Measurements from ENCODE around the gene KAT2A. TPM values are rescaled to one million over a fixed set of nuclear protein-coding genes. Genes with fewer than 3 reads are reported as not detected.
A peak's percentile ranks its signal among the peaks of the same experiment; 100 is the strongest.

KAT2A gene
- total RNA-seq, 1 experiment from 2014 or later: 43.5 TPM

DNA sequence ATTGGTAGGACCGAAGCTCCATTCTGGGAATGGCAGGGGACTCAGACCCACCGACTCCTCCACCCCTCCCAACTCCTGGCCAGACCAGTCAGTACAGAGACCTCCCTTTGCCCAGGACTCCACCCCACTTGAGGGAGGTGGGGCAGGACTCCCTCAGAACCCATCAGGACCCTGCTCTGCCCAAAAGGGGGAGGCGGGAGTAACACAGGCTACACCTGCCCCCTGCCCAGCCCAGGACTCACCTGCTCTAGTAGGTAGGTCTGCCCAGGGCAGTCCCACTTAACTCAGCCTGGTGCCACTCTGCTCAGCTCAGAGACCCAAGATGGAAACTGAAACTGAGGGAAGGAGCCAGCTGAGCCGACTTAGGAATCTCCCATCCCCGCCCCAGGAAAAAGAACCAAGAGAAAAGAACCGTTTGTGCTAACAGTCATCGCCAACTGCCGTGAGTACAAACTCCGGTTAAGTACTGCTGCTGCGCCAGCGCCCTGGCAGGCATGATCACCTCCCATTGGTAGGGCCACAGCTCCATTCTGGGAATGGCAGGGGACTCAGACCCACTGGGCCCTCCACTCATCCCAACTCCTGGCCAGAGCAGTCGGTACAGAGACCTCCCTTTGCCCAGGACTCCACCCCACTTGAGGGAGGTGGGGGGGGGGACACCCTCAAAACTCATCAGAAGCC lies 9.2 kb downstream of the KAT2A start:
- no peaks in the 10 kb centered on the region for H3K23me2 ChIP-seq (ENCODE audit: insufficient read length, low read depth, low read length, poor library complexity, severe bottlenecking)
- H3K4me2 ChIP-seq (ENCODE audit: insufficient read depth, insufficient read length, low read length): no peak overlapping the region
- Mint-ChIP-seq H3K4me3 (no peak overlapping the region), H3K9me3 (no peaks in the 10 kb centered on the region), H3K27ac (peak overlapping the region in 2 of 3 experiments; percentile 49 to 83; a peak in 2 of 7 replicates), H3K27me3 (ENCODE audit: low read depth) (peaks cover 2% of the 10 kb centered on the region), H3K36me3 (ENCODE audit: insufficient read depth in 1 of 3, low read depth in 3 of 3) (peaks cover 9 to 30% (median 28%) of the 10 kb centered on the region in 3 experiments; a peak in 6 of 7 replicates), H3K4me1 (peaks cover 21 to 23% of the 10 kb centered on the region in 2 experiments)
- no peak overlapping the region for H3K4ac ChIP-seq (ENCODE audit: low read depth, low read length)
- H4K91ac ChIP-seq (ENCODE audit: insufficient read length, low read depth, low read length): no peak overlapping the region
- no peak overlapping the region for H2BK12ac ChIP-seq (ENCODE audit: insufficient read length, low read depth, low read length)
- H2BK120ac ChIP-seq (ENCODE audit: low read depth, low read length, poor library complexity, severe bottlenecking): no peak overlapping the region
- no peak overlapping the region for H2BK5ac ChIP-seq (ENCODE audit: insufficient read length, low read length)
- no peak overlapping the region for H3K56ac ChIP-seq (ENCODE audit: insufficient read length, low read depth, low read length)
- H3T11ph ChIP-seq (ENCODE audit: low read length): no peak overlapping the region
- H3K79me2 ChIP-seq (ENCODE audit: insufficient read depth, low read length): no peaks in the 10 kb centered on the region
- no peak overlapping the region for H3K14ac ChIP-seq (ENCODE audit: insufficient read depth, low read length)
- no peak overlapping the region for H2AFZ ChIP-seq (ENCODE audit: low read length)
- H2AK5ac ChIP-seq (ENCODE audit: insufficient read length, low read length): no peak overlapping the region
- peaks cover 4% of the 10 kb centered on the region; the same call in 1 of the 2 replicates for H3K4me1 ChIP-seq (ENCODE audit: insufficient read depth, low read length)
- H4K5ac ChIP-seq (ENCODE audit: insufficient read length, low read depth, low read length): no peak overlapping the region
- no peak overlapping the region for H4K8ac ChIP-seq (replicated peaks; ENCODE audit: insufficient read length, low read depth, low read length)
- no peak overlapping the region for H2BK20ac ChIP-seq (ENCODE audit: low read depth, low read length, poor library complexity, severe bottlenecking)
- DNase-seq: peak; percentile 76
- TF ChIP-seq, protein P1, sequence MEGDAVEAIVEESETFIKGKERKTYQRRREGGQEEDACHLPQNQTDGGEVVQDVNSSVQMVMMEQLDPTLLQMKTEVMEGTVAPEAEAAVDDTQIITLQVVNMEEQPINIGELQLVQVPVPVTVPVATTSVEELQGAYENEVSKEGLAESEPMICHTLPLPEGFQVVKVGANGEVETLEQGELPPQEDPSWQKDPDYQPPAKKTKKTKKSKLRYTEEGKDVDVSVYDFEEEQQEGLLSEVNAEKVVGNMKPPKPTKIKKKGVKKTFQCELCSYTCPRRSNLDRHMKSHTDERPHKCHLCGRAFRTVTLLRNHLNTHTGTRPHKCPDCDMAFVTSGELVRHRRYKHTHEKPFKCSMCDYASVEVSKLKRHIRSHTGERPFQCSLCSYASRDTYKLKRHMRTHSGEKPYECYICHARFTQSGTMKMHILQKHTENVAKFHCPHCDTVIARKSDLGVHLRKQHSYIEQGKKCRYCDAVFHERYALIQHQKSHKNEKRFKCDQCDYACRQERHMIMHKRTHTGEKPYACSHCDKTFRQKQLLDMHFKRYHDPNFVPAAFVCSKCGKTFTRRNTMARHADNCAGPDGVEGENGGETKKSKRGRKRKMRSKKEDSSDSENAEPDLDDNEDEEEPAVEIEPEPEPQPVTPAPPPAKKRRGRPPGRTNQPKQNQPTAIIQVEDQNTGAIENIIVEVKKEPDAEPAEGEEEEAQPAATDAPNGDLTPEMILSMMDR (conservative IDR thresholded peaks at IDR 0.05): no peak
- no peaks in the 10 kb centered on the region for H3K27me3 ChIP-seq (ENCODE audit: insufficient read depth, low read length)
- H3K9ac ChIP-seq (ENCODE audit: extremely low read depth, insufficient read length, low read length): no peak overlapping the region
- no peaks in the 10 kb centered on the region for H3K79me1 ChIP-seq (ENCODE audit: insufficient read depth, low read depth, low read length, poor library complexity, severe bottlenecking)
- no peaks in the 10 kb centered on the region for H4K20me1 ChIP-seq (ENCODE audit: control insufficient read depth, insufficient read depth, insufficient read length)
- no peaks in the 10 kb centered on the region for H3K9me3 ChIP-seq (ENCODE audit: control insufficient read depth, low read depth, low read length)
- no peak overlapping the region for H3K18ac ChIP-seq (ENCODE audit: insufficient read length, low read depth, low read length)
- H3K23ac ChIP-seq (ENCODE audit: insufficient read length, low read depth, low read length): no peak overlapping the region
- H2BK15ac ChIP-seq (ENCODE audit: low read depth, low read length): no peak overlapping the region
- no peak overlapping the region for H3K27ac ChIP-seq (ENCODE audit: insufficient read length, low read depth, low read length)
- WGBS (ENCODE audit: extremely low coverage, insufficient read length, low lambda C conversion rate): no CpG with 5 or more reads among the region's 12 CpGs
